HepG2 (cell line): ENCODE results near the gene SLC5A10. TPM values are rescaled to one million over a fixed set of nuclear protein-coding genes. Genes with fewer than 3 reads are reported as not detected.

Experiments
- ATAC-seq: fragments of 200-7000 bp; cut with Tn5 transposase; 3 replicates; pipeline ENCODE4 v1.9.1; 2020; ENCODE audit warnings: mild to moderate bottlenecking, moderate library complexity
- BruUV-seq: library from RNA; stranded (reverse); fragments of 400-500 nt; replicated peaks from 2 replicates; lab custom pipeline; 2021; lab: Mats Ljungman, UMichigan
- CTCF ChIA-PET: fragments of 300-600 bp; formaldehyde crosslinking; extraction: SDS; loops from one replicate; lab custom pipeline; 2021; ENCODE audit warnings: low total read pairs, inconsistent platforms, low intra/inter-chr PET ratio; lab: Yijun Ruan, JAX
- POLR2A ChIA-PET: fragments of 350-600 bp; sonication (Branson Sonifier 250); formaldehyde crosslinking; loops from one replicate; lab custom pipeline; 2020; ENCODE audit warnings: antibody characterized with exemption, inconsistent platforms; lab: Yijun Ruan, JAX
- DNase-seq: peaks from one replicate; pipeline ENCODE4 v3.0.0-alpha.2; 2015; ENCODE audit warnings: low spot score
- FAIRE-seq: peaks from 3 replicates; lab custom pipeline; 2011; peaks lifted over from hg19 to GRCh38; lab: Jason Lieb, UNC
- H2AFZ ChIP-seq: one replicate; pipeline ENCODE4 v1.6.1; 2011; ENCODE audit warnings: low read length, inconsistent platforms
- H3K27ac ChIP-seq: fragments of 300-600 bp; 3 replicates; pipeline ENCODE4 v1.8.0; 2011; ENCODE audit warnings: mixed run types, mild to moderate bottlenecking, mixed read lengths, low read length, inconsistent platforms; ENCODE audit not compliant: insufficient read depth; ENCODE audit errors: extremely low read length
- H3K27me3 ChIP-seq, 2 experiments: fragments of 200-600 bp in 1 of 2; 2 replicates in 1 of 2; 3 replicates in 1 of 2; pipeline versions ENCODE4 v1.6.0 to v1.8.0; 2011; ENCODE audit warnings: low read length in 2 of 2, mild to moderate bottlenecking in 2 of 2, moderate library complexity in 2 of 2, inconsistent platforms in 1 of 2; ENCODE audit not compliant: insufficient read depth in 2 of 2, control insufficient read depth in 1 of 2
- H3K36me3 ChIP-seq, 2 experiments: fragments of 200-600 bp in 1 of 2; replicated peaks in 1 of 2; 2 replicates in 1 of 2; 3 replicates in 1 of 2; pipeline versions ENCODE4 v1.5.1 to v1.8.0; 2011; ENCODE audit warnings: low read length in 2 of 2, inconsistent platforms in 1 of 2; ENCODE audit not compliant: insufficient read depth in 2 of 2, control insufficient read depth in 1 of 2
- H3K4me1 ChIP-seq: 2 replicates; pipeline ENCODE4 v1.5.1; 2012; ENCODE audit warnings: low read length, inconsistent platforms; ENCODE audit not compliant: insufficient read depth
- H3K4me2 ChIP-seq: 2 replicates; pipeline ENCODE4 v1.6.0; 2011; ENCODE audit warnings: low read depth, low read length, inconsistent platforms
- H3K4me3 ChIP-seq, 3 experiments: fragments of 200-600 bp in 1 of 3; sonication (generic), shearing (Covaris generic) in 1 of 3; replicated peaks in 1 of 3; 2 replicates each; pipeline ENCODE4 v1.5.1; 2011 to 2016; ENCODE audit warnings: low read length in 3 of 3, inconsistent platforms in 2 of 3, low read depth in 2 of 3, mild to moderate bottlenecking in 2 of 3, control low read depth in 1 of 3, mixed read lengths in 1 of 3; ENCODE audit not compliant: insufficient read depth in 1 of 3
- H3K79me2 ChIP-seq: one replicate; pipeline ENCODE4 v1.6.1; 2011; ENCODE audit warnings: low read length, inconsistent platforms; ENCODE audit not compliant: insufficient read depth
- H3K9ac ChIP-seq: 2 replicates; pipeline ENCODE4 v1.6.0; 2011; ENCODE audit warnings: mild to moderate bottlenecking, low read depth, low read length, inconsistent platforms; ENCODE audit not compliant: insufficient read depth
- H3K9me3 ChIP-seq: 2 replicates; pipeline ENCODE4 v1.5.1; 2012; ENCODE audit warnings: mild to moderate bottlenecking, low read length
- H4K20me1 ChIP-seq: 2 replicates; pipeline ENCODE4 v1.6.0; 2011; ENCODE audit warnings: inconsistent platforms, mild to moderate bottlenecking, low read length, moderate library complexity; ENCODE audit not compliant: insufficient read depth
- ATF7-NPFF ChIP-seq: sonication (generic); formaldehyde crosslinking; IDR thresholded peaks from 2 replicates; pipeline ENCODE4 v1.8.1; 2023; ENCODE audit warnings: mild to moderate bottlenecking, low read depth, missing genetic modification reagents, moderate library complexity
- CBFB ChIP-seq: sonication (generic); formaldehyde crosslinking; IDR thresholded peaks from 2 replicates; pipeline ENCODE4 v1.4.0; 2020; ENCODE audit warnings: missing genetic modification reagents
- HHEX ChIP-seq: IDR thresholded peaks from 2 replicates; pipeline ENCODE4 v1.6.1; 2016; ENCODE audit warnings: control low read depth
- HNF4A ChIP-seq: sonication (generic); formaldehyde crosslinking; IDR thresholded peaks from 2 replicates; pipeline ENCODE4 v1.4.0; 2020; ENCODE audit warnings: missing genetic modification reagents
- NFE2 ChIP-seq: sonication (generic); formaldehyde crosslinking; IDR thresholded peaks from 2 replicates; pipeline ENCODE4 v1.4.0; 2020; ENCODE audit warnings: missing genetic modification reagents
- NFKB2 ChIP-seq: sonication (generic); formaldehyde crosslinking; IDR thresholded peaks from 2 replicates; pipeline ENCODE4 v1.4.0; 2020; ENCODE audit warnings: missing genetic modification reagents, borderline replicate concordance
- PATZ1 ChIP-seq: sonication (generic); formaldehyde crosslinking; IDR thresholded peaks from 2 replicates; pipeline ENCODE4 v1.4.0; 2020; ENCODE audit warnings: missing genetic modification reagents
- RBAK ChIP-seq: sonication (generic); formaldehyde crosslinking; IDR thresholded peaks from 2 replicates; pipeline ENCODE4 v1.5.1; 2020; ENCODE audit warnings: mild to moderate bottlenecking, missing genetic modification reagents
- SP140L ChIP-seq: sonication (generic); formaldehyde crosslinking; IDR thresholded peaks from 2 replicates; pipeline ENCODE4 v1.4.0; 2020; ENCODE audit warnings: missing genetic modification reagents, borderline replicate concordance
- TEAD3 ChIP-seq: optimal IDR thresholded peaks from 2 replicates; pipeline ENCODE3; 2016; ENCODE audit warnings: borderline replicate concordance
- TFAP4 ChIP-seq: sonication (generic); IDR thresholded peaks from 2 replicates; pipeline ENCODE4 v1.6.1; 2016; ENCODE audit warnings: low read depth, borderline replicate concordance
- ZNF263 ChIP-seq: sonication (generic); formaldehyde crosslinking; IDR thresholded peaks from 2 replicates; pipeline ENCODE4 v1.4.0; 2020; ENCODE audit warnings: missing genetic modification reagents
- ZNF709 ChIP-seq: sonication (generic); formaldehyde crosslinking; IDR thresholded peaks from 2 replicates; pipeline ENCODE4 v1.5.0; 2020; ENCODE audit warnings: mild to moderate bottlenecking, missing genetic modification reagents
- ZNF710 ChIP-seq: sonication (generic); formaldehyde crosslinking; IDR thresholded peaks from 2 replicates; pipeline ENCODE4 v1.5.0; 2020; ENCODE audit warnings: mild to moderate bottlenecking, missing genetic modification reagents, borderline replicate concordance
- ZNF800 ChIP-seq: sonication (generic); formaldehyde crosslinking; IDR thresholded peaks from 2 replicates; pipeline ENCODE4 v1.4.0; 2020; ENCODE audit warnings: missing genetic modification reagents
- WGBS: methylation state at CpG from one replicate; pipeline ENCODE4 v1.1.6; 2017; ENCODE audit warnings: low lambda C conversion rate; 5-methylcytosine and 5-hydroxymethylcytosine counted together
- in situ Hi-C: cut with HindIII; loops from 2 replicates; pipeline ENCODE4 v1.10.0; 2017; ENCODE audit warnings: low pct_unique_long_range_greater_than_20kb; ENCODE audit not compliant: extremely low pct_ligation_motif_present
- intact Hi-C: fragments of 100-400 bp; cut with micrococcal nuclease; formaldehyde crosslinking; loops from one replicate; pipeline ENCODE4 v1.10.0; 2022; ENCODE audit not compliant: unreplicated experiment
- polyA plus RNA-seq, 8 experiments: library from polyadenylated mRNA; depleted of rRNA in 3 of 8; stranded (reverse) in 7 of 8; unstranded in 1 of 8; fragments of >200 nt; fragmentation: Illumina TruSeq in 4 of 8; extraction: Trizol in 4 of 8; gene quantifications; 2 replicates each; pipeline versions ENCODE4 v1.2.1 to v1.2.3, GENCODE V29; 2011 to 2016; ENCODE audit warnings: low read depth in 4 of 8, missing spikeins in 1 of 8, mixed read lengths in 1 of 8; ENCODE audit not compliant: insufficient read depth in 1 of 8
- total RNA-seq, 5 experiments: library from RNA; depleted of rRNA; stranded (reverse); fragments of >200 nt; fragmentation: Illumina TruSeq; extraction: Trizol; gene quantifications; 2 replicates each; pipeline ENCODE4 v1.2.3, GENCODE V29; 2016; ENCODE audit warnings: low read depth in 1 of 5

Gene SLC5A10
- total and polyA plus RNA-seq, 2 of the 13 experiments (the other 11 are each of a cell fraction or from before 2014, with no cell fraction given), result 0.05 TPM; not detected in 1

GRCh38 chr17:18980682-18981334 lies 28.8 kb downstream of the SLC5A10 start (continued):
- 0 out of 2 replicates have a peak, but pooled peaks have one; percentile 14 for TF ChIP-seq CBFB (CRISPR knock-in tag)
- TF ChIP-seq PATZ1 (CRISPR knock-in tag), result no peak
- peak; percentile 25; the same call in 1 of the 2 replicates for TF ChIP-seq HNF4A (CRISPR knock-in tag)
- TF ChIP-seq TEAD3 (CRISPR knock-in tag), result peak; percentile 92
- TF ChIP-seq ZNF710 (CRISPR knock-in tag), result no peak
- no peak for TF ChIP-seq HHEX (CRISPR knock-in tag)
- TF ChIP-seq ATF7-NPFF (CRISPR knock-in tag), result peak; percentile 40; the same call in 1 of the 2 replicates
- TF ChIP-seq NFKB2 (CRISPR knock-in tag), result 0 out of 2 replicates have a peak, but pooled peaks have one; percentile 1

GRCh38 chr17:18981335-18981641 lies 29.3 kb downstream of the SLC5A10 start:
- Histone ChIP-seq H3K4me1 (peaks cover 51% of the 10 kb centered on the region), H3K9ac (peak overlapping the region; percentile 62), H3K9me3 (no peaks in the 10 kb centered on the region), H3K79me2 (no peaks in the 10 kb centered on the region), H3K27me3 (no peaks in the 10 kb centered on the region), H3K4me2 (peak overlapping the region; percentile 45), H4K20me1 (no peaks in the 10 kb centered on the region), H2AFZ (no peak overlapping the region), H3K27ac (peak overlapping the region; percentile 88), H3K36me3 (peaks cover 28 to 66% of the 10 kb centered on the region in 2 experiments; a peak in 4 of 5 replicates), H3K4me3 (peak overlapping the region in 1 of 3 experiments; percentile 39; a peak in 1 of 6 replicates)
- BruUV-seq, result no TSS peak
- in situ Hi-C loops, result no loop called here
- FAIRE-seq (no peak), ATAC-seq (peak; percentile 46), DNase-seq (no peak)
- intact Hi-C loops, result no loop called here
- POLR2A ChIA-PET, result interaction anchor here (1.0 to 3.4 kb wide), 5 partner anchors 9 to 25 kb away, joined by 3 to 22 read pairs (median 6); partner anchors contain the start of gene FAM83G
- CTCF ChIA-PET, result no interaction called here
- WGBS, result 89% methylated on average over 3 of the region's 6 CpGs
- TF ChIP-seq NFE2 (CRISPR knock-in tag) (no peak), ZNF800 (CRISPR knock-in tag) (0 out of 2 replicates have a peak, but pooled peaks have one; percentile 4), SP140L (no peak), TFAP4 (no peak), RBAK (0 out of 2 replicates have a peak, but pooled peaks have one; percentile 58), ZNF263 (CRISPR knock-in tag) (peak; percentile 92), ZNF709 (CRISPR knock-in tag) (0 out of 2 replicates have a peak, but pooled peaks have one; percentile 22)
